ENCODE data around the gene PCDHGC4.

Gene PCDHGC4

GRCh38 chr5:141532726-141533125, 47.9 kb downstream of the PCDHGC4 start:
- DNase-seq = no peak

- no peak for DNase-seq
These were observed 49.1 kb downstream of the PCDHGC4 start for GRCh38 chr5:141533897-141534296.

- no peak for DNase-seq
These were observed 49.8 kb downstream of the PCDHGC4 start for GRCh38 chr5:141534492-141535213.

Data from CD4-positive, alpha-beta T cell treated with Interleukin-17A for 1 hour (primary cell).